ENCODE data around the gene AKNA. TPM values are rescaled to one million over a fixed set of nuclear protein-coding genes. Genes with fewer than 3 reads are reported as not detected.
"Not testable (repeated sequence)": the region's sequence is repeated elsewhere in the genome, so short reads cannot be mapped to it uniquely, and the experiment has no call there.

Gene AKNA
- total RNA-seq, 1 donor from 2014 or later, result 55.0 TPM

DNA sequence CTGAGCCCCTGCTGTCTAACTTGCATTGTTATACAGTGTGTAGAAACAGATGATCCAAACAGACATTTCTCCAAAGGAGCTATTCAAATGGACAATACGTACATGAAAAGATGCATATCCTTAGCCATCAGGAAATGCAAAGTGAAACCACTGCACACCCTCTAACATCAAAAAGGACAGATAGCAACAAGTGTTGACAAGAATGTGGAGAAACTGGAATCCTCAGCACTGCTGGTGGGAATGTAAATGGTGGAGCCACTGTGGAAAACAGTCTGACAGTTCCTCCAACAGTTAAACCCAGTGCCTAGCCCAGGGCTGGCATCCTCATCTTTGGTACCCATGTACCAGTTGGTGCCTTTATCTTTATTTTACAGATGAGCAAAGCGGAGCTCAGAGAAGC lies 49.6 kb downstream of the AKNA start:
- TF ChIP-seq POLR2AphosphoS5 (IDR thresholded peaks at IDR 0.05; ENCODE audit: insufficient read depth in 1 of 2, low read depth in 1 of 2), result no peak
- no peak for TF ChIP-seq POLR2A (IDR thresholded peaks at IDR 0.05)
- TF ChIP-seq, protein P1, sequence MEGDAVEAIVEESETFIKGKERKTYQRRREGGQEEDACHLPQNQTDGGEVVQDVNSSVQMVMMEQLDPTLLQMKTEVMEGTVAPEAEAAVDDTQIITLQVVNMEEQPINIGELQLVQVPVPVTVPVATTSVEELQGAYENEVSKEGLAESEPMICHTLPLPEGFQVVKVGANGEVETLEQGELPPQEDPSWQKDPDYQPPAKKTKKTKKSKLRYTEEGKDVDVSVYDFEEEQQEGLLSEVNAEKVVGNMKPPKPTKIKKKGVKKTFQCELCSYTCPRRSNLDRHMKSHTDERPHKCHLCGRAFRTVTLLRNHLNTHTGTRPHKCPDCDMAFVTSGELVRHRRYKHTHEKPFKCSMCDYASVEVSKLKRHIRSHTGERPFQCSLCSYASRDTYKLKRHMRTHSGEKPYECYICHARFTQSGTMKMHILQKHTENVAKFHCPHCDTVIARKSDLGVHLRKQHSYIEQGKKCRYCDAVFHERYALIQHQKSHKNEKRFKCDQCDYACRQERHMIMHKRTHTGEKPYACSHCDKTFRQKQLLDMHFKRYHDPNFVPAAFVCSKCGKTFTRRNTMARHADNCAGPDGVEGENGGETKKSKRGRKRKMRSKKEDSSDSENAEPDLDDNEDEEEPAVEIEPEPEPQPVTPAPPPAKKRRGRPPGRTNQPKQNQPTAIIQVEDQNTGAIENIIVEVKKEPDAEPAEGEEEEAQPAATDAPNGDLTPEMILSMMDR (IDR thresholded peaks at IDR 0.05), result no peak
- Histone ChIP-seq H3K9me3 (no peaks in the 10 kb centered on the region), H3K4me3 (no peak overlapping the region), H3K27ac (no peak overlapping the region), H3K4me1 (no peaks in the 10 kb centered on the region), H3K27me3 (no peaks in the 10 kb centered on the region), H3K36me3 (peaks cover 0 to 64% of the 10 kb centered on the region in 2 donors)
- intact Hi-C loops (cut with DNase I), result no loop called here
- DNase-seq (ENCODE audit: extremely low spot score in 2 of 2), result no peak

- H3K4me3 ChIP-seq, result no peak overlapping the region
- no peak overlapping the region for H3K27ac ChIP-seq
- H3K4me1 ChIP-seq, result no peaks in the 10 kb centered on the region
- no peak for DNase-seq (ENCODE audit: extremely low spot score in 2 of 2)
- H3K27me3 ChIP-seq, result no peaks in the 10 kb centered on the region
- H3K36me3 ChIP-seq, result peaks cover 0 to 50% of the 10 kb centered on the region in 2 donors
- H3K9me3 ChIP-seq, result no peaks in the 10 kb centered on the region
- intact Hi-C loops (cut with DNase I), result no loop called here
- TF ChIP-seq POLR2A (IDR thresholded peaks at IDR 0.05) (no peak), POLR2AphosphoS5 (IDR thresholded peaks at IDR 0.05; ENCODE audit: insufficient read depth in 1 of 2, low read depth in 1 of 2) (no peak)
- TF ChIP-seq, protein P1 (IDR thresholded peaks at IDR 0.05), result no peak
Observed at GRCh38 chr9:114336699-114337395, 50.9 kb downstream of the AKNA start.

- Histone ChIP-seq H3K36me3 (peaks cover 0 to 44% of the 10 kb centered on the region in 2 donors), H3K4me3 (no peak overlapping the region), H3K4me1 (no peaks in the 10 kb centered on the region), H3K27me3 (no peaks in the 10 kb centered on the region), H3K9me3 (no peaks in the 10 kb centered on the region), H3K27ac (no peak overlapping the region)
- TF ChIP-seq POLR2AphosphoS5 (IDR thresholded peaks at IDR 0.05; ENCODE audit: insufficient read depth in 1 of 2, low read depth in 1 of 2) (peak in 1 of 2 donors; percentile 31), POLR2A (IDR thresholded peaks at IDR 0.05) (no peak)
- TF ChIP-seq, protein P1 (IDR thresholded peaks at IDR 0.05), result no peak
- intact Hi-C loops (cut with DNase I), result no loop called here
- DNase-seq (ENCODE audit: extremely low spot score in 2 of 2), result no peak
Observed at GRCh38 chr9:114336157-114336556, 51.6 kb downstream of the AKNA start.

- intact Hi-C loops (cut with DNase I), result no loop called here
Observed at GRCh38 chr9:114335745-114336144, 52.0 kb downstream of the AKNA start.

GRCh38 chr9:114334490-114334889 lies 53.3 kb downstream of the AKNA start:
- no peak overlapping the region for H3K27ac ChIP-seq
- TF ChIP-seq, protein P1 (IDR thresholded peaks at IDR 0.05), result no peak
- TF ChIP-seq POLR2AphosphoS5 (IDR thresholded peaks at IDR 0.05; ENCODE audit: insufficient read depth in 1 of 2, low read depth in 1 of 2), result no peak
- no peak for TF ChIP-seq POLR2A (IDR thresholded peaks at IDR 0.05)
- intact Hi-C loops (cut with DNase I), result no loop called here
- no peak for DNase-seq (ENCODE audit: extremely low spot score in 2 of 2)
- no peaks in the 10 kb centered on the region for H3K4me1 ChIP-seq
- no peaks in the 10 kb centered on the region for H3K27me3 ChIP-seq
- peaks cover 0 to 28% of the 10 kb centered on the region in 2 donors for H3K36me3 ChIP-seq
- H3K9me3 ChIP-seq, result no peaks in the 10 kb centered on the region
- no peak overlapping the region for H3K4me3 ChIP-seq

More at GRCh38 chr9:114335745-114336144, 52.0 kb downstream of the AKNA start:
- no peaks in the 10 kb centered on the region for H3K9me3 ChIP-seq
- H3K4me1 ChIP-seq, result no peaks in the 10 kb centered on the region
- no peak overlapping the region for H3K4me3 ChIP-seq
- no peaks in the 10 kb centered on the region for H3K27me3 ChIP-seq
- no peak for DNase-seq (ENCODE audit: extremely low spot score in 2 of 2)
- no peak overlapping the region for H3K27ac ChIP-seq
- TF ChIP-seq POLR2A (IDR thresholded peaks at IDR 0.05) (no peak), POLR2AphosphoS5 (IDR thresholded peaks at IDR 0.05; ENCODE audit: insufficient read depth in 1 of 2, low read depth in 1 of 2) (no peak)
- TF ChIP-seq, protein P1 (IDR thresholded peaks at IDR 0.05), result no peak
- peaks cover 0 to 39% of the 10 kb centered on the region in 2 donors for H3K36me3 ChIP-seq

- H3K27ac ChIP-seq; DNase-seq (ENCODE audit: extremely low spot score in 2 of 2); H3K9me3 ChIP-seq; H3K4me1 ChIP-seq; H3K4me3 ChIP-seq; H3K27me3 ChIP-seq; intact Hi-C loops (cut with DNase I): not testable (repeated sequence)
- H3K36me3 ChIP-seq, result peaks cover 0 to 23% of the 10 kb centered on the region in 2 donors
Observed at GRCh38 chr9:114333718-114334117, 54.1 kb downstream of the AKNA start.

- peaks cover 0 to 11% of the 10 kb centered on the region in 2 donors for H3K36me3 ChIP-seq
- H3K27me3 ChIP-seq; H3K4me3 ChIP-seq; H3K27ac ChIP-seq; intact Hi-C loops (cut with DNase I); DNase-seq (ENCODE audit: extremely low spot score in 2 of 2); H3K4me1 ChIP-seq; H3K9me3 ChIP-seq: not testable (repeated sequence)
Observed at GRCh38 chr9:114332474-114333040, 55.2 kb downstream of the AKNA start.

Data from vagina (tissue), 2 donors.